ENCODE data around the gene AZU1. TPM values are rescaled to one million over a fixed set of nuclear protein-coding genes. Genes with fewer than 3 reads are reported as not detected.
A peak's percentile ranks its signal among the peaks of the same experiment; 100 is the strongest.

AZU1 gene
- total RNA-seq, 2 donors from 2014 or later = 2.5 to 3.7 TPM

GRCh38 chr19:824885-825284 is 2.8 kb upstream of the AZU1 start:
- H3K36me3 ChIP-seq (ENCODE audit: control insufficient read depth, insufficient read depth, low read length) = no peaks in the 10 kb centered on the region
- 84 to 92% methylated on average over 7 to 15 of the region's 15 CpGs for WGBS, 2 experiments (ENCODE audit: insufficient coverage in 1 of 2, insufficient read length in 1 of 2)
- no peaks in the 10 kb centered on the region for H3K9me3 ChIP-seq (ENCODE audit: control insufficient read depth, low read length)
- no peaks in the 10 kb centered on the region for H3K4me1 ChIP-seq (ENCODE audit: control insufficient read depth, insufficient read depth, low read length)
- Mint-ChIP-seq H3K4me1 (peaks cover 3% of the 10 kb centered on the region), H3K27ac (no peak overlapping the region), H3K4me3 (no peak overlapping the region), H3K36me3 (ENCODE audit: low read depth) (no peaks in the 10 kb centered on the region), H3K27me3 (ENCODE audit: insufficient read depth) (no peaks in the 10 kb centered on the region), H3K9me3 (no peaks in the 10 kb centered on the region)
- H3K4me3 ChIP-seq (ENCODE audit: low read length) = no peak overlapping the region
- peak; percentile 38 for DNase-seq
- no peak overlapping the region for H3K27ac ChIP-seq (ENCODE audit: low read depth, low read length)
- no peaks in the 10 kb centered on the region for H3K27me3 ChIP-seq (ENCODE audit: control insufficient read depth, insufficient read depth, low read length, poor library complexity, severe bottlenecking)
- H3K9ac ChIP-seq (ENCODE audit: extremely low read depth, low read length, poor library complexity, severe bottlenecking) = no peak overlapping the region
- no peak for TF ChIP-seq CTCF (conservative IDR thresholded peaks at IDR 0.05)

GRCh38 chr19:825897-826644 is 1.6 kb upstream of the AZU1 start:
- no peak overlapping the region for H3K4me3 Mint-ChIP-seq
- no peaks in the 10 kb centered on the region for H3K9me3 ChIP-seq (ENCODE audit: control insufficient read depth, low read length)
- H3K27me3 ChIP-seq (ENCODE audit: control insufficient read depth, insufficient read depth, low read length, poor library complexity, severe bottlenecking) = no peaks in the 10 kb centered on the region
- H3K4me3 ChIP-seq (ENCODE audit: low read length) = no peak overlapping the region
- WGBS, 2 experiments (ENCODE audit: insufficient coverage in 1 of 2, insufficient read length in 1 of 2) = 91 to 93% methylated on average over 14 to 17 of the region's 19 CpGs
- H3K36me3 Mint-ChIP-seq (ENCODE audit: low read depth) = no peaks in the 10 kb centered on the region
- no peaks in the 10 kb centered on the region for H3K27me3 Mint-ChIP-seq (ENCODE audit: insufficient read depth)
- H3K9ac ChIP-seq (ENCODE audit: extremely low read depth, low read length, poor library complexity, severe bottlenecking) = no peak overlapping the region
- H3K4me1 ChIP-seq (ENCODE audit: control insufficient read depth, insufficient read depth, low read length) = no peaks in the 10 kb centered on the region
- H3K27ac ChIP-seq (ENCODE audit: low read depth, low read length) = no peak overlapping the region
- H3K27ac Mint-ChIP-seq = no peak overlapping the region
- no peak for TF ChIP-seq CTCF (conservative IDR thresholded peaks at IDR 0.05)
- peaks cover 3% of the 10 kb centered on the region for H3K4me1 Mint-ChIP-seq
- no peaks in the 10 kb centered on the region for H3K36me3 ChIP-seq (ENCODE audit: control insufficient read depth, insufficient read depth, low read length)
- no peak for DNase-seq
- H3K9me3 Mint-ChIP-seq = no peaks in the 10 kb centered on the region

GRCh38 chr19:827314-827709 is 325 bp upstream of the AZU1 start:
- Mint-ChIP-seq H3K4me3 (no peak overlapping the region), H3K9me3 (no peaks in the 10 kb centered on the region), H3K27me3 (ENCODE audit: insufficient read depth) (no peaks in the 10 kb centered on the region), H3K36me3 (ENCODE audit: low read depth) (no peaks in the 10 kb centered on the region), H3K4me1 (peaks cover 3% of the 10 kb centered on the region), H3K27ac (no peak overlapping the region)
- Histone ChIP-seq H3K36me3 (ENCODE audit: control insufficient read depth, insufficient read depth, low read length) (no peaks in the 10 kb centered on the region), H3K4me1 (ENCODE audit: control insufficient read depth, insufficient read depth, low read length) (no peaks in the 10 kb centered on the region), H3K9me3 (ENCODE audit: control insufficient read depth, low read length) (no peaks in the 10 kb centered on the region), H3K9ac (ENCODE audit: extremely low read depth, low read length, poor library complexity, severe bottlenecking) (no peak overlapping the region), H3K27ac (ENCODE audit: low read depth, low read length) (no peak overlapping the region), H3K27me3 (ENCODE audit: control insufficient read depth, insufficient read depth, low read length, poor library complexity, severe bottlenecking) (no peaks in the 10 kb centered on the region), H3K4me3 (ENCODE audit: low read length) (no peak overlapping the region)
- 86 to 95% methylated on average over 1 to 8 of the region's 11 CpGs for WGBS, 2 experiments (ENCODE audit: insufficient coverage in 1 of 2, insufficient read length in 1 of 2)
- no peak for DNase-seq
- TF ChIP-seq CTCF (conservative IDR thresholded peaks at IDR 0.05) = no peak

Data from endodermal cell (in vitro differentiated cells).